ENCODE measurements around the gene EBP. TPM values are rescaled to one million over a fixed set of nuclear protein-coding genes. Genes with fewer than 3 reads are reported as not detected.
"Not testable (repeated sequence)": the region's sequence is repeated elsewhere in the genome, so short reads cannot be mapped to it uniquely, and the experiment has no call there.

The EBP gene
- total RNA-seq, 2 donors from 2014 or later, result 3.5 to 18.8 TPM

- Histone ChIP-seq H3K36me3 (peaks cover 4% of the 10 kb centered on the region), H3K4me1 (ENCODE audit: control insufficient read depth in 1 of 2, low read depth in 2 of 2) (peaks cover 0 to under 1% of the 10 kb centered on the region in 2 donors), H3K4me3 (no peak overlapping the region), H3K27me3 (replicated peaks; ENCODE audit: insufficient read depth) (no peaks in the 10 kb centered on the region), H3K9me3 (no peaks in the 10 kb centered on the region), H3K27ac (no peak overlapping the region)
- ATAC-seq (ENCODE audit: insufficient number of reproducible peaks, low FRiP score, low read depth) (no peak), DNase-seq (ENCODE audit: low spot score) (no peak)
- no peak for TF ChIP-seq CTCF (IDR thresholded peaks at IDR 0.05)
Observed at GRCh38 chrX:48514868-48515460, 6.6 kb upstream of the EBP start.

- no peak for TF ChIP-seq CTCF (IDR thresholded peaks at IDR 0.05)
- ATAC-seq (ENCODE audit: insufficient number of reproducible peaks, low FRiP score, low read depth), result no peak
- no peaks in the 10 kb centered on the region for H3K4me1 ChIP-seq (ENCODE audit: control insufficient read depth in 1 of 2, low read depth in 2 of 2)
- H3K36me3 ChIP-seq, result peaks cover 4% of the 10 kb centered on the region
- H3K4me3 ChIP-seq, result no peak overlapping the region
- no peaks in the 10 kb centered on the region for H3K27me3 ChIP-seq (replicated peaks; ENCODE audit: insufficient read depth)
- no peaks in the 10 kb centered on the region for H3K9me3 ChIP-seq
- DNase-seq (ENCODE audit: low spot score), result no peak
- H3K27ac ChIP-seq, result no peak overlapping the region
Observed at GRCh38 chrX:48515842-48516241, 5.8 kb upstream of the EBP start.

GRCh38 chrX:48516285-48516684 is 5.3 kb upstream of the EBP start:
- no peak for TF ChIP-seq CTCF (IDR thresholded peaks at IDR 0.05)
- Histone ChIP-seq H3K27ac (no peak overlapping the region), H3K4me3 (no peak overlapping the region), H3K4me1 (ENCODE audit: control insufficient read depth in 1 of 2, low read depth in 2 of 2) (no peaks in the 10 kb centered on the region), H3K9me3 (no peaks in the 10 kb centered on the region), H3K27me3 (replicated peaks; ENCODE audit: insufficient read depth) (no peaks in the 10 kb centered on the region), H3K36me3 (peaks cover 4% of the 10 kb centered on the region)
- DNase-seq (ENCODE audit: low spot score), result no peak
- ATAC-seq (ENCODE audit: insufficient number of reproducible peaks, low FRiP score, low read depth), result no peak

GRCh38 chrX:48516987-48517386 is 4.6 kb upstream of the EBP start:
- Histone ChIP-seq H3K36me3 (peaks cover 4% of the 10 kb centered on the region), H3K4me1 (ENCODE audit: control insufficient read depth in 1 of 2, low read depth in 2 of 2) (no peaks in the 10 kb centered on the region), H3K27ac (no peak overlapping the region), H3K4me3 (no peak overlapping the region), H3K27me3 (replicated peaks; ENCODE audit: insufficient read depth) (no peaks in the 10 kb centered on the region), H3K9me3 (no peaks in the 10 kb centered on the region)
- no peak for DNase-seq (ENCODE audit: low spot score)
- no peak for ATAC-seq (ENCODE audit: insufficient number of reproducible peaks, low FRiP score, low read depth)
- TF ChIP-seq CTCF (IDR thresholded peaks at IDR 0.05), result no peak

GRCh38 chrX:48519481-48519880 is 2.1 kb upstream of the EBP start:
- DNase-seq (ENCODE audit: low spot score); H3K9me3 ChIP-seq; H3K4me3 ChIP-seq; H3K27me3 ChIP-seq (replicated peaks; ENCODE audit: insufficient read depth); ATAC-seq (ENCODE audit: insufficient number of reproducible peaks, low FRiP score, low read depth); H3K36me3 ChIP-seq; H3K27ac ChIP-seq; H3K4me1 ChIP-seq (ENCODE audit: control insufficient read depth in 1 of 2, low read depth in 2 of 2): not testable (repeated sequence)

- ATAC-seq (ENCODE audit: insufficient number of reproducible peaks, low FRiP score, low read depth), result no peak
- TF ChIP-seq CTCF (IDR thresholded peaks at IDR 0.05), result no peak
- Histone ChIP-seq H3K36me3 (no peaks in the 10 kb centered on the region), H3K27ac (no peak overlapping the region), H3K9me3 (no peaks in the 10 kb centered on the region), H3K4me1 (ENCODE audit: control insufficient read depth in 1 of 2, low read depth in 2 of 2) (peaks cover 0 to 5% of the 10 kb centered on the region in 2 donors), H3K4me3 (no peak overlapping the region), H3K27me3 (replicated peaks; ENCODE audit: insufficient read depth) (no peaks in the 10 kb centered on the region)
- DNase-seq (ENCODE audit: low spot score), result no peak
Observed at GRCh38 chrX:48520455-48520854, 1.2 kb upstream of the EBP start.
